GM20431 (cell line): ENCODE data around the gene GAL.

Source experiments
- in situ Hi-C: fragments of 300-500 bp; cut with MseI, MboI; formaldehyde crosslinking; loops from one replicate; pipeline ENCODE4 v1.15.0; 2020; ENCODE audit warnings: low sequenced_read_pairs; ENCODE audit not compliant: unreplicated experiment

Gene GAL

DNA sequence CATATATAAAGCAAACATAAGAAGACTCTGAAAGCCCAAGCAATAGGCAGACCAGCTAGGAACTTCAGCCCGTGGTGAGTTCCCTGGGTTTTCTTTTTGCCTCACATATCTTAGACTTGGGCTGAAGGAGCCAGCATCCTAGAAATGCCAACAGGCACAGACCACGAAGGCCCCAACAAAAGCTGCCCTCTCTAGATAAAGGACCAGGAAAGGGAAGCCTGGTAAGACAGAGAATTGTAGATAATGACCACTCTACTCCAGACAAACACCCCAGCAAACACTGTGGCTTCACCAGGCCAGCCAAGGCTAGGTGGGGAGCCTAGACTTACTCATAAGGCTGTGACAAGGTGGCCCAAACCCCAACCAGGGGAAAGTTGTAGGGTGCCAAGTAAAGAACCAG, 11.2 kb downstream of the GAL start:
- in situ Hi-C loops, result no loop called here

DNA sequence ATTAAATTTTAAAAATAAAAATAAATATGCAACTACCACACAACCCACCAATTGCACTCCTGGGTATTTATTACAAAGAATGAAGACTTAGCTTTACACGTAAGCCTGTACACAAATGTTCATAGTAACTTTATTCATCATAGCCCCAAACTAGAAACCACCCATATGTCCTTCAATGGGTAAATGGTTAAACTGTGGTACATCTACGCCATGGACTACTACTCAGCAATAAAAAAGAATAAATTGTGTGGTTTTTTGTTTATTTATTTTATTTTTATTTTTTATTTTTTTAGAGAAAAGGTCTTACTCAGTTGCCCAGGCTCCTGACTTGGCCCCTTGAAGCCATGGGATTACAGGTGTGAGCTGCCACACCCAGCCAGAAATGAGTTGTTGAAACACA, 14.6 kb downstream of the GAL start:
- in situ Hi-C loops, result no loop called here

- in situ Hi-C loops, result no loop called here
Observed at GRCh38 chr11:68704887-68705286, 20.5 kb downstream of the GAL start.

GRCh38 chr11:68707527-68707926, 23.2 kb downstream of the GAL start:
- in situ Hi-C loops, result no loop called here

- in situ Hi-C loops, result no loop called here
Observed at GRCh38 chr11:68709062-68709461, 24.7 kb downstream of the GAL start.

DNA sequence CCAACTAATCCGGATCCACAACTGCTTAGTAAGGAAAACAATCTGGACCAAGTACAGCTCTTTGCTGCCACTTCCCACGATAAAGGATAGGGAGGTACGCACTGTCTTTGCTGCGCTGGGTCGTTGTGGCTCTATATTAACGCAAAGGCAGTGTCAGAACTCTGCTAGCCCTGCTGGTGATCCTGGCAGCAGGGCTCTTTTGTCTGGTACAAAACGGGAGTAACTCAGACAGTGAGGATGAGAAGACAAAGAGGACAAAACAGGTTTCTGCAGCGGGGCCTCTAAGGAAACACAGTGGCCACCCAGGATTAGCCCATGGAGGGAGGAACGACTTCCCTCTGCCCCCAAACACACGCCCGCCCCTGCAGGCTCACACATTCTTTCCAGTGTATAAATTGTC, 26.1 kb downstream of the GAL start:
- in situ Hi-C loops, result no loop called here

DNA sequence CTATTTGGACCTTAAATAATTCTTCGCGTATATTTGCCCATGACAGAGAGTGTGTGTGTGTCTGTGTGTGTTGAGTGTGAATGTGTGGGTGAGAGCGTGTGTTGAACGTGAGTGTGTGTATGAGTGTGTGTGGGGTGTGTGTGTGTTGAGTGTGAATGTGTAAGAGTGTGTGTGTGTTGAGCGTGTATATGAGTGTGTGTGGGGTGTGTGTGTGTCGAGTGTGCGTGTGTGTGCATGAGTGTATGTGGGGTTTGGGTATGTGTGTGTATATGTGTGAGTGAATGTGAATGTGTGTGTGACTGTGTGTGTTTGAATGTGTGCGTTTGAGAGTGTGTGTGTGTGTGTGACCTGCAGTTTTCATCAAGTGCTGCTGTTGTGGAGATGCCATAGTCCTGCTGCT, 26.8 kb downstream of the GAL start:
- in situ Hi-C loops, result no loop called here

DNA sequence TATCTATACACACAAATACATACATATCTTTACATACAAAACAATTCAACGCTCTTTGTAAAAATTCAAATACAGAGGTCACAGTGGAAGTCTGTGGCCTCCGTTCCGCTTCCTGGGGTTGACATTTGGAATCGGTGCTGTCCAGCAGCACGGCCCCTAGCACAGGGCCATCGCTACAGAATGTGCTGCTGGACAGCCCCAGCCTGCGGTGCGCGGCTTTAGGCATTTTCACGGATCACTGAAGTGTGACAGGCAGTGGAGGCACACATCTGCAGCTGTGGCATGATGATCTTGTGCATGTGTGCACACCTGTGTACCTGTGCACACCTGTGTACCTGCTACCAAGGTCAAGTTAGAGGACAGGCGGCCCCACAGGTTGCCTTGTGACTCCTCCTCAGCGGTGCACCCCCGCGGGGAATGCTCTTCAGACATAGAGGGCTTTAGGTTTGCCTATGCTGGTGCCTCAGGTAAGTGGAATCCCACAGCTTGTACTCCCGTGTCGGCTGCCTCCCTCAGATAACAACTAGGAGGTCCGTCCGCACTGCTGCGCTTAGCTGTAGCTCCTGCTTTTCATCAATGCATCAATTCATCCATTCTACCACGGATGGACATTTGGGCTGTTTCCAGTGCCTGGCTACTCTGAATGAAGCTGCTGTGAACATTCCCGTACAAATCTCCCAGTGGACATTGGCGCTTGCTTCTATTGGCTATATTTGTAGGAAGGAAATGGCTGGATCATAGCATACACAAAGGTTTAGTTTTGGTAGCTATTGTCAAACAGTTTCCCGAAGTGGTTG, 29.9 kb downstream of the GAL start:
- in situ Hi-C loops, result no loop called here

- in situ Hi-C loops, result no loop called here
Observed at GRCh38 chr11:68715456-68716122, 31.2 kb downstream of the GAL start.

GRCh38 chr11:68721075-68721474, 36.7 kb downstream of the GAL start:
- in situ Hi-C loops, result no loop called here

DNA sequence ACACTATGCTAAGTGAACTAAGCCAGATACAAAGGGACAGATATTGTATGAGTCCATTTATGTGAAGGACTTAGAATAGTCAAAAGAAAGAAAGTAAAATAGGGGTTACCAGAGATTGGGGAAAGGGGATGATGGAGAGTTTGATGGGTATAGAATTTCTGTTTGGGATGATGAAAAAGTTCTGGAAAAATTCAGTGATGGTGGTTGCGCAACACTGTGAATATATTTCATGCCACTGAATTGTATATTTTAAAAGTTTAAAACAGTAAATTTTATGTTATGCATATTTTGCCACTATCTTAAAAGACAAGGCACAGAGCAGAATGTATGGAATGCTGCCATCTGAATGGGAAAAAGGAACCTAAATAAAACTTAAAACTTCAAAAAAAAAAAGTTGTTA, 37.8 kb downstream of the GAL start:
- in situ Hi-C loops, result no loop called here

GRCh38 chr11:68724293-68724692, 39.9 kb downstream of the GAL start:
- in situ Hi-C loops, result no loop called here

DNA sequence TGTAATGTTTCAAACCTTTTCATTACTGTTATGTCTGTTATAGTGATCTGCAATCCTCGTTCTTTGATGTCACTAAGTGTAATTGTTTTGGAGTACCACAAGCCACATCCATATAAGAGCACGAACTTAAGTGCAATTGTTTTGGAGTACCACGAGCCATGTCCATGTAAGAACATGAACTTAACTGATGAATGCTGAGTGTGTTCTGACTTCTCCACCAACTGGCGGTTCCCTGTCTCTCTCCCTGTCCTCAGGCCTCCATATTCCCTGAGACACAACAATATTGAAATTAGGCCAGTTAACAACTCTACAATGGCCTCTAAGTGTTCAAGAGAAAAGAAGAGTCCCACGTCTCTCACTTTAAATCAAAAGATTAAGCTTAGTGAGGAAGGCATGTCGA, 43.4 kb downstream of the GAL start:
- in situ Hi-C loops, result no loop called here

DNA sequence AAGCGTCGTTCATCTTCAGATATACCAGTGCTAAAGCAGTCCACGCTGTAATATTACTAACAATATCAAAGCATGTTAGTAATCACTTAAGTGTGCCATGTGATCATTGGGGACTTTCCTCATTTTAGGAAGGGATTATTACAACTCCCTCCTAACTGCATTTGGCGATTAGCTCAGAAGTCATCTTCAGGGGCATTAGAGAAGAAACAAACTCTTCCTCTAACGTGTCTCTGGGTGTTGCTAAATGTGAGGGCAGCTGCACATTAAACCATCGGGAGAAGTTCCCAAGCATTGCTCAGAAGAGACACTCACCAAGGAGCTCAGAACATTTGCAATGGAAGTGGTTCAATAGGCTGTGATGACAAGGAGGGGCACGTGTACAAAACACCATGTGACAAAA, 49.8 kb downstream of the GAL start:
- in situ Hi-C loops, result no loop called here

- in situ Hi-C loops, result no loop called here
Observed at GRCh38 chr11:68735125-68735524, 50.8 kb downstream of the GAL start.

DNA sequence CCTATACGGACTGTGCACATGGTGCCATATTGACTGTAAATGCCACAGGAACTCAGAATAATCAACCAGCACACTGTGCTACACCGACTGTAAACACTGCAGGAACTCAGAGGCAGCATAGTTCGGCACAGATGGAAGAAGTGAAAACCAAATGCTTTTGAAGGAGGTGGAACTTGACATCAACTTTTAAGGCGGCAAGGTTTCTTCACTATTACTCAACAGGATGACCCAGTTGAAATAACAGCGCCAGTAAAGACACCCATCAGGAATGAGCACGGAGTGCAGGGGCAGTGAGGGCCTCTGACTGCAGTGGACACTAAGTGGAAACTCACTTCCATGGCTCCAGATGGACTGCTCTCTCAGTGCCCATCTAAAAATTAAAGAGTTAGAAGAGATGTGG, 51.3 kb downstream of the GAL start:
- in situ Hi-C loops, result no loop called here
